Loucy (cell line): ENCODE data around the gene ITPKA.
A peak's percentile ranks its signal among the peaks of the same experiment; 100 is the strongest.

Source experiments
- H2AFZ ChIP-seq: fragments of 200-600 bp; sonication (generic); 2 replicates; pipeline ENCODE4 v1.6.0; 2016; ENCODE audit warnings: antibody characterized with exemption, mild to moderate bottlenecking, low read length, moderate library complexity
- H3F3A ChIP-seq: fragments of 200-600 bp; 2 replicates; pipeline ENCODE4 v1.6.0; 2016; ENCODE audit warnings: antibody characterized with exemption, low read depth, mild to moderate bottlenecking
- H3K27me3 ChIP-seq: fragments of 200-600 bp; sonication (generic); 2 replicates; pipeline ENCODE4 v1.6.1; 2014; ENCODE audit warnings: low read length, mild to moderate bottlenecking; ENCODE audit not compliant: insufficient read depth, poor library complexity, severe bottlenecking
- H3K36me3 ChIP-seq: fragments of 200-600 bp; sonication (generic); 2 replicates; pipeline ENCODE4 v1.6.1; 2016; ENCODE audit warnings: low read length; ENCODE audit not compliant: insufficient read depth
- H3K4me1 ChIP-seq: fragments of 200-600 bp; sonication (generic); 2 replicates; pipeline ENCODE4 v1.5.1; 2014; ENCODE audit warnings: low read length, mild to moderate bottlenecking; ENCODE audit not compliant: insufficient read depth, poor library complexity, severe bottlenecking
- H3K4me2 ChIP-seq: fragments of 200-600 bp; sonication (generic); 2 replicates; pipeline ENCODE4 v1.6.0; 2014; ENCODE audit warnings: antibody characterized with exemption, low read length, low read depth, mild to moderate bottlenecking; ENCODE audit not compliant: poor library complexity, severe bottlenecking
- H3K4me3 ChIP-seq: fragments of 200-600 bp; sonication (generic); 2 replicates; pipeline ENCODE4 v1.5.1; 2014; ENCODE audit warnings: low read length, mild to moderate bottlenecking, mixed read lengths; ENCODE audit not compliant: poor library complexity, severe bottlenecking
- H3K79me2 ChIP-seq: fragments of 200-600 bp; sonication (generic); 2 replicates; pipeline ENCODE4 v1.6.1; 2014; ENCODE audit warnings: low read length; ENCODE audit not compliant: insufficient read depth
- H3K9ac ChIP-seq: fragments of 200-600 bp; sonication (generic); 2 replicates; pipeline ENCODE4 v1.6.0; 2014; ENCODE audit warnings: mild to moderate bottlenecking, low read depth, low read length, moderate library complexity; ENCODE audit not compliant: poor library complexity, severe bottlenecking
- H3K9me2 ChIP-seq: fragments of 200-600 bp; sonication (generic); replicated peaks from 2 replicates; pipeline ENCODE4 v1.6.1; 2016; ENCODE audit warnings: low read depth, low read length, mixed read lengths
- H3K9me3 ChIP-seq: fragments of 200-600 bp; sonication (generic); 2 replicates; pipeline ENCODE4 v1.6.1; 2014; ENCODE audit warnings: mild to moderate bottlenecking, antibody characterized with exemption, low read length, low read depth; ENCODE audit not compliant: insufficient read depth
- H4K20me1 ChIP-seq: fragments of 200-600 bp; sonication (generic); 2 replicates; pipeline ENCODE4 v1.6.0; 2014; ENCODE audit warnings: antibody characterized with exemption, low read length, mild to moderate bottlenecking; ENCODE audit not compliant: insufficient read depth, poor library complexity, severe bottlenecking
- CTCF ChIP-seq: fragments of 200-600 bp; sonication (generic); conservative IDR thresholded peaks from 2 replicates; pipeline ENCODE4 v1.5.1; 2014; ENCODE audit warnings: mild to moderate bottlenecking, antibody characterized with exemption, low read length
- EZH2phosphoT487 ChIP-seq: fragments of 200-600 bp; IDR thresholded peaks from 2 replicates; pipeline ENCODE4 v1.6.1; 2018; ENCODE audit warnings: antibody characterized with exemption, mild to moderate bottlenecking, moderate library complexity, borderline replicate concordance

The ITPKA gene

GRCh38 chr15:41501931-41502794, 8.5 kb downstream of the ITPKA start:
- TF ChIP-seq CTCF (no peak), EZH2phosphoT487 (no peak)
- Histone ChIP-seq H3K36me3 (no peaks in the 10 kb centered on the region), H3K9ac (peak overlapping the region; percentile 60), H3K4me2 (peak overlapping the region; percentile 50), H4K20me1 (no peaks in the 10 kb centered on the region), H3K4me3 (peak overlapping the region; percentile 53), H3K4me1 (peaks cover 9% of the 10 kb centered on the region), H2AFZ (no peak overlapping the region), H3K9me3 (no peaks in the 10 kb centered on the region), H3K27me3 (no peaks in the 10 kb centered on the region), H3K79me2 (no peaks in the 10 kb centered on the region), H3F3A (no peaks in the 10 kb centered on the region), H3K9me2 (no peaks in the 10 kb centered on the region)

- Histone ChIP-seq H3K9ac (peak overlapping the region; percentile 71), H3K36me3 (no peaks in the 10 kb centered on the region), H3K9me3 (no peaks in the 10 kb centered on the region), H3K4me2 (peak overlapping the region; percentile 59), H3K9me2 (no peaks in the 10 kb centered on the region), H3K4me3 (peak overlapping the region; percentile 53), H3K27me3 (no peaks in the 10 kb centered on the region), H2AFZ (no peak overlapping the region), H3K4me1 (peaks cover 9% of the 10 kb centered on the region), H3F3A (no peaks in the 10 kb centered on the region), H3K79me2 (no peaks in the 10 kb centered on the region), H4K20me1 (no peaks in the 10 kb centered on the region)
- TF ChIP-seq EZH2phosphoT487 (no peak), CTCF (no peak)
Measured at GRCh38 chr15:41502795-41503668, 9.4 kb downstream of the ITPKA start.

GRCh38 chr15:41503669-41504010, 10.0 kb downstream of the ITPKA start:
- H2AFZ ChIP-seq: no peak overlapping the region
- H3K27me3 ChIP-seq: no peaks in the 10 kb centered on the region
- H3K9me2 ChIP-seq: no peaks in the 10 kb centered on the region
- no peaks in the 10 kb centered on the region for H3K36me3 ChIP-seq
- H3F3A ChIP-seq: no peaks in the 10 kb centered on the region
- peak overlapping the region; percentile 59 for H3K4me2 ChIP-seq
- H3K4me3 ChIP-seq: peak overlapping the region; percentile 53
- H3K9ac ChIP-seq: peak overlapping the region; percentile 71
- no peaks in the 10 kb centered on the region for H3K79me2 ChIP-seq
- H4K20me1 ChIP-seq: no peaks in the 10 kb centered on the region
- no peak for TF ChIP-seq EZH2phosphoT487
- no peak for TF ChIP-seq CTCF
- H3K4me1 ChIP-seq: peaks cover 9% of the 10 kb centered on the region
- no peaks in the 10 kb centered on the region for H3K9me3 ChIP-seq
